Activated CD4-positive, alpha-beta T cell treated with anti-CD3 and anti-CD28 coated beads, Interleukin-2, amount 50 U/mL, for 48 hours (primary cell): ENCODE data around the gene CCDC40.
A peak's percentile ranks its signal among the peaks of the same experiment; 100 is the strongest.
"Not testable (repeated sequence)": the region's sequence is repeated elsewhere in the genome, so short reads cannot be mapped to it uniquely, and the experiment has no call there.

Experiments
- DNase-seq, 2 experiments: peaks; one replicate each; pipeline ENCODE4 v3.0.0-alpha.2; 2020

CCDC40 gene

GRCh38 chr17:80021600-80021999 is 14.8 kb upstream of the CCDC40 start:
- DNase-seq, result no peak

- no peak for DNase-seq
Measured at GRCh38 chr17:80023481-80024205, 12.8 kb upstream of the CCDC40 start.

GRCh38 chr17:80024206-80024972 is 12.1 kb upstream of the CCDC40 start:
- DNase-seq, result no peak

GRCh38 chr17:80025140-80025539 is 11.3 kb upstream of the CCDC40 start:
- no peak for DNase-seq

- no peak for DNase-seq
Measured at GRCh38 chr17:80025796-80026195, 10.6 kb upstream of the CCDC40 start.

GRCh38 chr17:80026359-80027042 is 9.9 kb upstream of the CCDC40 start:
- no peak for DNase-seq

- no peak for DNase-seq
Measured at GRCh38 chr17:80027043-80027435, 9.4 kb upstream of the CCDC40 start.

GRCh38 chr17:80028030-80028429 is 8.4 kb upstream of the CCDC40 start:
- no peak for DNase-seq

GRCh38 chr17:80029258-80029974 is 7.0 kb upstream of the CCDC40 start:
- DNase-seq, result peak in 1 of 2 experiments; percentile 14

- no peak for DNase-seq
Measured at GRCh38 chr17:80030730-80031410, 5.6 kb upstream of the CCDC40 start.

GRCh38 chr17:80031691-80032430 is 4.6 kb upstream of the CCDC40 start:
- no peak for DNase-seq

- no peak for DNase-seq
Measured at GRCh38 chr17:80032614-80033171, 3.7 kb upstream of the CCDC40 start.

GRCh38 chr17:80033840-80034239 is 2.6 kb upstream of the CCDC40 start:
- no peak for DNase-seq

- peak; percentile 42 to 51 for DNase-seq
Measured at GRCh38 chr17:80034791-80035686, 1.4 kb upstream of the CCDC40 start.

- no peak for DNase-seq
Measured at GRCh38 chr17:80035687-80035936, 830 bp upstream of the CCDC40 start, which contains the start of gene TBC1D16. TSS of gene TBC1D16 (minus strand) at chr17:80035872. CDS start at chr17:80013547, 22,325 bp downstream.

GRCh38 chr17:80036715-80037477 is 454 bp downstream of the CCDC40 start:
- peak; percentile 22 to 31 for DNase-seq

- DNase-seq, result no peak
Measured at GRCh38 chr17:80043963-80044362, 7.5 kb downstream of the CCDC40 start.

- DNase-seq, result no peak
Measured at GRCh38 chr17:80045703-80046102, 9.3 kb downstream of the CCDC40 start.

GRCh38 chr17:80046709-80047108 is 10.3 kb downstream of the CCDC40 start:
- DNase-seq, result not testable (repeated sequence)

- DNase-seq, result no peak
Measured at GRCh38 chr17:80047176-80047575, 10.7 kb downstream of the CCDC40 start.
